Left cardiac atrium (tissue), 4 donors: ENCODE data around the gene RHOC. TPM values are rescaled to one million over a fixed set of nuclear protein-coding genes. Genes with fewer than 3 reads are reported as not detected.

Experiments
- ATAC-seq, 2 donors: fragments of 200-7000 bp; cut with Tn5 transposase; one replicate each; pipeline ENCODE4 v1.9.1; 2020; ENCODE audit warnings: mild to moderate bottlenecking in 2 of 2, moderate library complexity in 2 of 2
- DNase-seq: peaks from one replicate; pipeline ENCODE4 v3.0.0-alpha.2; 2020
- intact Hi-C, 2 donors: fragments of 100-400 bp; cut with DNase I; formaldehyde crosslinking; loops; one replicate each; pipeline versions ENCODE4 v1.14.1 to v1.15.1; 2022 to 2023
- total RNA-seq, 2 donors: library from RNA; stranded (reverse); fragmentation: NEBNext Ultra II Directional; extraction: Animal tissue kit (Norgen Biotek cat#: 25700); gene quantifications; one replicate each; pipeline ENCODE4 v1.2.1, GENCODE V29; 2021
- donor health status: DM: no; HTN: yes; CAD: no.
- donor health status: DM: no; HTN: yes; CAD: no; lungs with severe emphysema.
- donor health status: DM: yes; HTN: yes; CAD: no.
- donor health status: Dilated cardiomyopathy.

Gene RHOC
- total RNA-seq, 2 donors from 2014 or later: 146 to 235 TPM

GRCh38 chr1:112694363-112694929 lies 12.5 kb downstream of the RHOC start:
- DNase-seq (no peak), ATAC-seq (no peak)
- intact Hi-C loops: no loop called here

- DNase-seq (no peak), ATAC-seq (no peak)
- intact Hi-C loops: no loop called here
Measured at GRCh38 chr1:112693821-112694220, 13.1 kb downstream of the RHOC start.

GRCh38 chr1:112692681-112693080 lies 14.2 kb downstream of the RHOC start:
- DNase-seq (no peak), ATAC-seq (no peak)
- intact Hi-C loops: no loop called here

- DNase-seq (no peak), ATAC-seq (no peak)
- intact Hi-C loops: no loop called here
Measured at GRCh38 chr1:112689842-112690237, 17.1 kb downstream of the RHOC start.

GRCh38 chr1:112689196-112689841 lies 17.6 kb downstream of the RHOC start:
- DNase-seq (no peak), ATAC-seq (peak; percentile 20 to 32)
- intact Hi-C loops: no loop called here

- ATAC-seq (peak; percentile 69 to 74), DNase-seq (peak; percentile 58)
- intact Hi-C loops: no loop called here
Measured at GRCh38 chr1:112688781-112689193, 18.1 kb downstream of the RHOC start.

GRCh38 chr1:112687785-112688496 lies 19.0 kb downstream of the RHOC start:
- intact Hi-C loops: no loop called here
- ATAC-seq (no peak), DNase-seq (no peak)

- no peak for DNase-seq
- no peak for ATAC-seq
- intact Hi-C loops: no loop called here
Measured at GRCh38 chr1:112687361-112687760, 19.6 kb downstream of the RHOC start.

- intact Hi-C loops: no loop called here
- DNase-seq: no peak
- ATAC-seq: no peak
Measured at GRCh38 chr1:112686835-112687234, 20.1 kb downstream of the RHOC start.

GRCh38 chr1:112686417-112686816 lies 20.5 kb downstream of the RHOC start:
- DNase-seq: no peak
- intact Hi-C loops: no loop called here
- ATAC-seq: no peak

- intact Hi-C loops: no loop called here
- DNase-seq: no peak
- no peak for ATAC-seq
Measured at GRCh38 chr1:112685913-112686312, 21.0 kb downstream of the RHOC start.

- ATAC-seq (no peak), DNase-seq (no peak)
- intact Hi-C loops: no loop called here
Measured at GRCh38 chr1:112678605-112679004, 28.3 kb downstream of the RHOC start.

GRCh38 chr1:112677501-112677900 lies 29.4 kb downstream of the RHOC start:
- intact Hi-C loops: no loop called here
- DNase-seq (no peak), ATAC-seq (no peak)

GRCh38 chr1:112676543-112676942 lies 30.4 kb downstream of the RHOC start:
- DNase-seq (no peak), ATAC-seq (no peak)
- intact Hi-C loops: no loop called here

- intact Hi-C loops: loop anchor here in 1 of 2 donors (2.0 kb wide), 1 partner anchor 29 kb away; no protein-coding TSS in a partner anchor
- DNase-seq (no peak), ATAC-seq (no peak)
Measured at GRCh38 chr1:112675728-112676381, 31.1 kb downstream of the RHOC start.

GRCh38 chr1:112674986-112675727 lies 31.8 kb downstream of the RHOC start:
- peak; percentile 68 for DNase-seq
- peak; percentile 81 to 82 for ATAC-seq
- intact Hi-C loops: loop anchor here in 1 of 2 donors (2.0 kb wide), 1 partner anchor 30 kb away; no protein-coding TSS in a partner anchor

- intact Hi-C loops: loop anchor here in 1 of 2 donors (2.0 kb wide), 1 partner anchor 30 kb away; no protein-coding TSS in a partner anchor
- peak; percentile 64 to 77 for ATAC-seq
Measured at GRCh38 chr1:112674440-112674985, 32.4 kb downstream of the RHOC start, which contains the start of gene MOV10. Gene MOV10 (plus strand): TSS chr1:112674659. CDS start chr1:112674913, 254 bp downstream.

GRCh38 chr1:112673592-112674439 lies 33.1 kb downstream of the RHOC start:
- intact Hi-C loops: loop anchor here in 1 of 2 donors (2.0 kb wide), 1 partner anchor 31 kb away; no protein-coding TSS in a partner anchor
- peak; percentile 56 for DNase-seq

More at GRCh38 chr1:112674440-112674985, 32.4 kb downstream of the RHOC start, which contains the start of gene MOV10:
- DNase-seq: peak; percentile 83

More at GRCh38 chr1:112673592-112674439, 33.1 kb downstream of the RHOC start:
- ATAC-seq: peak; percentile 31 to 57
